Measurements from ENCODE around the gene ALDH3B1.
A peak's percentile ranks its signal among the peaks of the same experiment; 100 is the strongest.

ALDH3B1 gene

GRCh38 chr11:68016161-68016903, 6.2 kb downstream of the ALDH3B1 start:
- TF ChIP-seq CTCF (IDR thresholded peaks at IDR 0.05; ENCODE audit: control insufficient read depth, extremely low read depth, insufficient read depth), result no peak
- no peak for DNase-seq (ENCODE audit: low read depth)
- no peak overlapping the region for H3K4me3 ChIP-seq (ENCODE audit: low read depth, low read length)

- no peak for DNase-seq (ENCODE audit: low read depth)
- no peak overlapping the region for H3K4me3 ChIP-seq (ENCODE audit: low read depth, low read length)
- no peak for TF ChIP-seq CTCF (IDR thresholded peaks at IDR 0.05; ENCODE audit: control insufficient read depth, extremely low read depth, insufficient read depth)
These were observed 7.0 kb downstream of the ALDH3B1 start for GRCh38 chr11:68016904-68017817.

- H3K4me3 ChIP-seq (ENCODE audit: low read depth, low read length), result no peak overlapping the region
- DNase-seq (ENCODE audit: low read depth), result no peak
- TF ChIP-seq CTCF (IDR thresholded peaks at IDR 0.05; ENCODE audit: control insufficient read depth, extremely low read depth, insufficient read depth), result no peak
These were observed 8.0 kb downstream of the ALDH3B1 start for GRCh38 chr11:68017980-68018729.

GRCh38 chr11:68018730-68019190, 8.6 kb downstream of the ALDH3B1 start:
- no peak for TF ChIP-seq CTCF (IDR thresholded peaks at IDR 0.05; ENCODE audit: control insufficient read depth, extremely low read depth, insufficient read depth)
- no peak for DNase-seq (ENCODE audit: low read depth)
- no peak overlapping the region for H3K4me3 ChIP-seq (ENCODE audit: low read depth, low read length)

GRCh38 chr11:68019486-68019885, 9.4 kb downstream of the ALDH3B1 start:
- H3K4me3 ChIP-seq (ENCODE audit: low read depth, low read length), result no peak overlapping the region
- TF ChIP-seq CTCF (IDR thresholded peaks at IDR 0.05; ENCODE audit: control insufficient read depth, extremely low read depth, insufficient read depth), result no peak
- DNase-seq (ENCODE audit: low read depth), result no peak

- no peak overlapping the region for H3K4me3 ChIP-seq (ENCODE audit: low read depth, low read length)
- peak; percentile 61 for DNase-seq (ENCODE audit: low read depth)
- peak; percentile 56 for TF ChIP-seq CTCF (IDR thresholded peaks at IDR 0.05; ENCODE audit: control insufficient read depth, extremely low read depth, insufficient read depth)
These were observed 10.4 kb downstream of the ALDH3B1 start for GRCh38 chr11:68020575-68020974.
